HG03565 (cell line): ENCODE results near the gene ANK2.
"Not testable (repeated sequence)": the region's sequence is repeated elsewhere in the genome, so short reads cannot be mapped to it uniquely, and the experiment has no call there.

ENCODE experiments used
- ATAC-seq: cut with Tn5 transposase; IDR thresholded peaks from one replicate; pipeline ENCODE4 v1.9.1; 2021; ENCODE audit warnings: mild to moderate bottlenecking, moderate library complexity; ENCODE audit not compliant: unreplicated experiment

ANK2 gene

DNA sequence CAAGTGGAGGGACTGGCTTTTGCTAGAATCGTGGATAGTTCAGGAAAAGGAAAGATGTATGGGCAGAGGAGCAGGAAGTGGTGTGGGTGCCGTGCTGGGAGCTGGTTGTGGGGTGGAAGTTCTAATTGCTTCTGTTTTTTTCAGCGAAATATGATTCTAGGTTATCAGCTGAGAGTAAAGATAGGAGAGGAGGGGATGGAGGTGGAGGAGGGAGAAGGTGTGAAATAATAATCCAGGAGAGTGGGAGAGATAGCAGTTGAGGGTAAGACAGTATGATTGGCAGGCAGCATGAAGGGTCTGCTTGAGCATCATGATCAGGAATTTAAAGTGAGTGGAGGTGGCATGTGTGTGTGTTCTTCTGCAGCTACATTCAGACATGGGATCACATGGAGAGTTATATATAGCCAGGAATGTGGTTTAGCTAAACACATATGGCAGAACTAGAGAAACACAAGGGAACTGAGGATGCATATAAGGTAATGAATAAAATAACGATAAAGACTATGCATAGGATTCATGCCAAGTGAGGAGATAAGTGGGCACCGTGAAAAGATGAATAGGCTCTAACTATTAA, 133.7 kb downstream of the ANK2 start:
- no peak for ATAC-seq

DNA sequence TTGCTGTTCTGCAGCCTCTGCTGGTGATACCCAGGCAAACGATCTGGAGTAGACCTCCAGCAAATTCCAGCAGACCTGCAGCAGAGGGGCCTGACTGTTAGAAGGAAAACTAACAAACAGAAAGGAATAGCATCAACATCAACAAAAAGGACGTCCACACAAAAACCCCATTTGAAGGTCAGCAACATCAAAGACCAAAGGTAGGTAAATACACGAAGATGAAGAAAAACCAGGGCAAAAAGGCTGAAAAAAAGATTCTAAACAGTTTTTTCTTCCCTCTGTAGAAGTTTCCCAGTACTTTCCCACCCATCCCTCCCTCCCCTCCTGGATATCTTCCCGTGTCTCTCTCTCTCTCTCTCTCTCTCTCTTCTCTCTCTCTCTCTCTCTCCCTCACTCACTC, 136.8 kb downstream of the ANK2 start:
- ATAC-seq = not testable (repeated sequence)

DNA sequence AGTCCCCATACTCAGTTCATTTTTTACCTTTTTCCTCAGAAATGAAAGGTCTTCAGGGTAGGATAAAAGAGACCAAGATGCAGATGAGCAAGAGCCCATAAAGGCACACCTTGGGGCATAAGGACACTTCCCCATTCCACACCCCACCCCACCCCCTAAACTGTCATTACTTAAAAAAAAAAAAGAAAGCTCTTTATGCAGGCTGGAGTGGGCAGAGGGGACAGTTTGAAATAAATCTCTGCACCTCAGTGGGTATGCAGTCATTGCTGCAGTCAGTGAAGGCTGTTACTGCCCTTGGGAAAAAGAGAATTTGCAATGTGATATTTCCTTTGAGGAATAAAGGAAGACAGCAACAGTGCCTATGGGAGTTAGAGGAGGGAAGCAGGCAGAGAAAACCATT, 137.5 kb downstream of the ANK2 start:
- ATAC-seq = no peak

DNA sequence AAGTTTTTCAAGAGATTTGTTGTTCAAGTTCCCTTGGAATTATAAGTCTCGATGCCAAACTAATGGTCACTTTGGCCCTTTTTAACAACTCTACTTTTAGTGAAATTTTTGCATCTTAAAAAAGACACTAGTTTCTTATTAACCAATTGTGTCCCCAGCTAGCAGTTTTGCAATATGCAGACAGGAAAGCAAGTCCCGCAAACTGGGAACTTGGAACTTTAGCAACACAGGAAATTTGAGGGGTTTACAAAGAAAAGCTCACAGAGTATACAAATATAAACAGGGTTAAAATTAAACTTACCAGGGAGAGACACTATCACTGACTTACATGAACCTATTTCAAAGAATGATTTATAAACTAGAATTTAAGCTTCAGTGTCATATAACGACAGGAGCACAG, 137.9 kb downstream of the ANK2 start:
- ATAC-seq = no peak

DNA sequence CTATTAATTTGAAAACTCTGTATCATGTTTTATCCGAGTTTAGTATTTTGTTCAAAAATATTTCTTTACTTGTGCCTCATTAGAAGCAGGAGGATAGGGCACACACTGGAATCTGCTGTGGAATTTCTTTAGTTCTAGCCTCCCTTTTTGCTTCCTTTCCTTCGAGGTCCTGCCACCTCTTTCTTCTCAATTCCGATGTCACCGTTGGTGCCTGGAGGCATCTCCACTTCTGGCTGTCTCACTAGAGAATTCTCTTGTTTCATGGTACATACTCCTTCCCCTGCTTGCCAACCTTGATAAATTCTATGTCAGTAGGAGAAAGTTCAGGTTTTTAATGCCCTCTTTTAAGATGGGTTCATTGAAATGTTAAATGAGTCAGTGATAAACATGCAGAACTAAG, 140.1 kb downstream of the ANK2 start:
- ATAC-seq = no peak

DNA sequence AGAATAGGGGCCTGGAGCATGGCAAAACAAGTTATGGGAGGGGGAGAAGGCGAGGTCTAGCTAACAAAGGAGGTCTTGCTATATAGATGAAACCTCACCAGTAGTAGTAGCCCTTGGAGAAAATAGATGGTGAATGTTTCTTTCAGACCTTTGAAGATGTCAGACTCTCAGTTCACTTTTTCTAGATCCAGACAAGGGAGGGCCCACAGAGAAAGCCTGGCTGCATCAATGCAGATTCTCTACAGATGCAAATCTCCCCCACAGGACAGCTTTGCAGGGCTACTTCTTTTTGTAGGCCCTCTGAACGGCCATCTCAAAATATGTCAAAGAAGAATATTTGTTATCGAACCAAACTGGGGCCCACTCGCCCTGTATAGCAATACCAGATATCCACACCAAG, 159.7 kb downstream of the ANK2 start:
- no peak for ATAC-seq

DNA sequence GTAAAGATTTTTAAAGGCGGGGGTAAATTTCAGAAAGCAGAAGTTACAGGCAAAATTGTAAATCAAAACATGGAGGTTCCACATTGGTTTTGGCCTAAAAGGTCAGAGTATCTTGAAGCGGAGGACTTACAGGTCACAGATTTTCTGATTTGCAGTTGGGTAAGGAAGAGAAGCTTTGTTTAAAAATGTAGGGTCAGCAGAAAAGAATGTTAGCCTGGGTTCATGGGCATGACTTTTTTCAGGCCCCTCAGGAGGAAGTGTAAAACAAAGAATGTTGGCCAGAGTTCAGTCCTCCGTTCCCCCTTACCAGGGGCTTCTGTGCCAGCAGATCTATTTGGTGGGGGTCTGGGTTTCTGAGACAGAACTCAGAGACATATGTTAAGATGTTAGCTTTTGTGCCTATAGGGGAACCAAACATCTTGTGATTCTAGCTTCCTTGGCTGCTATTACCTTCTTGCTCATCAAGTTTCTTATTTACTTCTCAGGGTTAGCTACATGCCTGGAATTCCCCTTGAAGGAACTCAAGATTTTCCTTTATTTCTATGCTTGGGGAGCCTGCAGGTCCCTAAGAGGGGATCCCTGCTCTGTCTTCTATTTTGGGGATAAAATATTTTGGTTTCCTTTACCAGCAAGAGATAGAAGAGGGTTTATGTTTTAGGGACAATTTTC, 160.3 kb downstream of the ANK2 start:
- no peak for ATAC-seq

DNA sequence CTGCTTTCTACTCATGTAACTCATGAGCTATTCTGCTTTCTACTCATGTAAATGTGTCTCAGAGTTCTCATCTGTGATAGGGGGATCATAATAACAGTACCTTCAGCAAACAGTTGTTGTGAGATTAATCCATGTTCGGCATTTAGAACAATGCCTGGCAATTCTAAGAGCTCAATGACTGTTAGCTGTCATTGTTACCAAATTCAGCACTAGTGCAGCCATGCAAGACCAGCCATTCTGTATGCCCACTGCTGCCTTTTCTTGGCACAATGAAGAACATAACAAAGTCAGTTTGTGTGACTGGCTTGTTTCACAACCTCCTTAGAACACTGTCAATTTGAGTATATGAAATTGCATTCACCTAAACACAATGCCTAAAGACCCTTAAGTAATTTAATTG, 163.2 kb downstream of the ANK2 start:
- ATAC-seq = no peak

DNA sequence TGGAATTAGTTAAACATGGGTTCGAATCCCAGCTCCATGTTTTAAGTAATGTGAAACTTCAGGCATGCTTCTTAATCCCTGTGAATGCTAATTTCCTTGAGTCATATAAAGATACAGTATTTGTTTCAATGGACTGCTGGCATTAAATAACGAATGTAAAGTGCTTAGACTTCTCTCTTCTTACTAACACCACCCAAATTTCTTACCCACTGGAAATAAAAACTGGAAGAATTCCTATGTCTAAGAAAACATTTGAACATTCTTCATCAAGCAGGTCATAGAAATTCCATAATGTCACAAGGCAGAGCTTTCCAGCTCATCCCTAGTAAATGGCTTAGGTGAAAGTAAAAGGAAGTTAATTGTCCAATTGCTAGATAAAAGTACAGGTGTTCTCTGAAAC, 172.5 kb downstream of the ANK2 start:
- no peak for ATAC-seq

DNA sequence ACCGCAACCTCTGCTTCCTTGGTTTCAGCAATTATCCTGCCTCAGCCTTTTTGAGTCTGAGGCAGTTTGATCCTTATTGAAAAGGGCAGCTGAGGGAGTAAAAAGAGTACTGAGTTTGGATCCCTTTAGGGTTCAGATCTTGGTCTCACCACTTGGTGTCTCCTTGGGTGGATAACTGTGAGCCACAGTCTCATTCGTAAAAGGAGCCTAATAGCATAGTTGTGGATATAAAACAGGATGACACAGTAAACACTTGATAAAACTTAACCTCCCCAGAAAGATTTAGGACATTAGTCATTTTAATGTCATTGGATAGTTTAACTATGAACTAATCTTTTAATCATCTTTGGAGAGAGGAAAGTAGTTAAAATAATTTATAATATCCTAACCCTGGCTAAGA, 173.0 kb downstream of the ANK2 start:
- no peak for ATAC-seq

DNA sequence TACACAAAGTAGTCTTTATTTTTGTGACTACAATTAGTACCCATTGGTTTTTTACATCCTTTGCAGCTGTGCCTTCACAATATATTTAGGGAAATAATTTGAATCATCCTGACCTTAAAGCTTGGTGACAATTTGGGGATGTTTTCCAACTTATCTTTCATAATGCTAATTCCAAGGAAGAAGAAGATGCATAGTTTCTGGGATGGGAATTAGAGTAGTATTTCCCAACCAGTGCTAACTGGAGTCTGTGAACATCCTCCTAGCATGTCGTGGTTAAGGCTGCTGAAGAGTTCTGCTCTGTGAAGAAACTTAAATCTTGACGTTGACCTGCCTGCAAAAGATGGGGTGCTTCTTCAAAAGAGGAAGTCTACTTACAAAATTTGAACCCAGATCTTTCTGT, 173.5 kb downstream of the ANK2 start:
- no peak for ATAC-seq

DNA sequence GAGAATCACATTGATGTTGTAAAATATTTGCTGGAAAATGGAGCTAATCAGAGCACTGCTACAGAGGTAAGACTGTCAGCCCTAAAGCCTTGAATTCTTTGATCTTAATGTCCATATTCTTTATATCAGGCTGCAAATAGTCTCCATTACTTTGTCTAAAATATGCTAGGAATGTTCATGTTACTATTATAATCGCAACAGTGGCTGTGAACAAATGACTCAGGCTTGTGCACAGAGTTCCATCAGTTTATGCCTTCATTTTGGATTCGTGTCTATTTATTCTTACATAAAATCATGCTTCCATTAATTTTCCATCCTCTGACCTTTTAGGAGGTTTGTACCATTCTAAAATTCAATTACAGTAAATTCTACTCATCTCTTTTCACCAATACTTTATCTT, 182.7 kb downstream of the ANK2 start:
- ATAC-seq = no peak

DNA sequence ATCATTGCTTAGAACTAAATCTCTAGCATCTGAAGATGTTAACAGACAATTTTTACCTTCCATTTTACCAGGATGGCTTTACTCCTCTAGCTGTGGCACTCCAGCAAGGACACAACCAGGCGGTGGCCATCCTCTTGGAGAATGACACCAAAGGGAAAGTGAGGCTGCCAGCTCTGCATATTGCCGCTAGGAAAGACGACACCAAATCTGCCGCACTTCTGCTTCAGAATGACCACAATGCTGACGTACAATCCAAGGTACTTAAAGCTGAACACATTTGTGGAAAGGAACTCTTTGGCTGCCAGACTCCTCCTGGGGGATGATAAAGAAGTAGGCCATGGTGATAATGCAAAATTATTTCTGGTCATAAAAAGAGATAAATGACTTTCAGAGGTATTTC, 187.5 kb downstream of the ANK2 start:
- no peak for ATAC-seq

DNA sequence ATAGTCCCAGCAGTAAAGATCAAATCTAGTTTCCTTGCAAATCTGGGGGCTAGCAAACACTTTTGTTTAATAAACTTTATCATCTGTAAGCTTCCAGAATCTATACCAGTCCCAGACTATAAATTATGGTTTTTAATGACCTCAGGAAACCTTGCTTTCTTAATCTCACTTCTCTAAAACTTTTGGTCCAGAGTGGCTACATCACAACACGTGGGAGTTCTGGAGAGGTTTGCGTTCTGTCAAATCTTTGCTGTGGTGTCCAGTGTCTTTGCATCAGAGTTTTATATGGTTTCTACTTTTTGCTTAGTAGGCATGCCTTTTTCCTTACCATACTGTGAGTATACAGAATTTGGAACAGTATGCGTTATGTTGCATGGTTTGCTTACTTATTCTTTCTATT, 193.9 kb downstream of the ANK2 start:
- ATAC-seq = no peak

DNA sequence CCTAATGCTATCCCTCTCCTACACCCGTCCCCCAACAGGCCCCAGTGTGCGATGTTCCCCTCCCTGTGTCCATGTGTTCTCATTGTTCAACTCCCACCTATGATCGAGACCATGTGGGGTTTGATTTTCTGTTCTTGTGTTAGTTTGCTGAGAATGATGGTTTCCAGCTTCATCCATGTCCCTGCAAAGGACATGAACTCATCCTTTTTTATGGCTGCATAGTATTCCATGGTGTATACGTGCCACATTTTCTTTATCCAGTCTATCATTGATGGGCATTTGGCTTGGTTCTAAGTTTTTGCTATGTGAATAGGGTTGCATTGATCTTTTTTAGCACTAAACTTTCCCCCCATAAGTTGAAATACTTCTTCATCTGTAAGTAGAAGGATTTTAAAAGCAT, 195.3 kb downstream of the ANK2 start:
- not testable (repeated sequence) for ATAC-seq

DNA sequence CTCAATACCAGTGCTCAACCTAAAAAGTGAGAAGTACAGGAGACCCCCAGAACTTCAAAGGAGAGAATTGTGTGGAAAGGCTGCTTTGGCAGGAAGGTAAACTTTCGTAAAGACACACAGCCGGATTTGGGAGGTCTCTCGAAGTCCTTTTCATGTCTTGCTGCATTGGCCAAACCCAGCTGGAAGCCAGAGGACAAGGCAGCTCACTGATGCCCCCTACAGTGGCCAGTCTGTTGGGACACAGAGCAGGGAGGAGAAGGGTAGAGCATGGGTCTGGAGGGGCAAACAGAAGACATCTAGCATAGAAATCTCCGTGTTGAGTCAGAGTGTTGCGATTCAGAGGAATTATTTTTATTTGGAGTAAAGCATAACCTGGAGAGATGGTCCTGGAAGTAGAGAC, 198.9 kb downstream of the ANK2 start:
- ATAC-seq = no peak

DNA sequence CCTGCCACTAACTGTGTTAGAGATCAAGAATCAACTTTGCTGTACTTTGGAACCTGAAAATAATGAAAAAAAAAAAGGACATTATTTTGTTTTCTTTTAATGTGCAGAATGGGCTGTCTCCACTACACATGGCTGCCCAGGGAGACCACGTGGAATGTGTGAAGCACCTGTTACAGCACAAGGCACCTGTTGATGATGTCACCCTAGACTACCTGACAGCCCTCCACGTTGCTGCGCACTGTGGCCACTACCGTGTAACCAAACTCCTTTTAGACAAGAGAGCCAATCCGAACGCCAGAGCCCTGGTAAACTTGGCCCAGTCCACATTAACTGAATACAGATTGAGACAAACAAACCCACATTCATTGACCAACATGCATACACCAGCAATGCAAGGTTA, 206.2 kb downstream of the ANK2 start:
- no peak for ATAC-seq

DNA sequence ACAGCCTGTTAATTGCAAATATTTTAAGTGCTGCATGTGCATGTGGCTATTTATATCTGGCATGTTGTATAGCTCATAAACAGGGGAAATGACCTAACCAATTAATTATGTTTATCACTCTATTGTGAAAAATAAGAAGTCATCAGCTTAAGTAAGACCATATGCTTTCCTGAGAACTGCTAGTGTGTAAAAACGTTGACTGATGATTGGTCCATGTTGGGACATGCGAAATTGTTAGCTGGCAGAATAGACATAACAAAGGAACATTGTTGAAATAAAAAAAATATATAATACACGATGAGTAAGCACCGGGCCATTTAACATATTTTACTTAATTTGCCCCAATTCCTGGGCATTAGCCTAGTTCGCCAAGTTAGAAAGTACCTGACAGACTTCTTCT, 207.5 kb downstream of the ANK2 start:
- ATAC-seq = no peak

DNA sequence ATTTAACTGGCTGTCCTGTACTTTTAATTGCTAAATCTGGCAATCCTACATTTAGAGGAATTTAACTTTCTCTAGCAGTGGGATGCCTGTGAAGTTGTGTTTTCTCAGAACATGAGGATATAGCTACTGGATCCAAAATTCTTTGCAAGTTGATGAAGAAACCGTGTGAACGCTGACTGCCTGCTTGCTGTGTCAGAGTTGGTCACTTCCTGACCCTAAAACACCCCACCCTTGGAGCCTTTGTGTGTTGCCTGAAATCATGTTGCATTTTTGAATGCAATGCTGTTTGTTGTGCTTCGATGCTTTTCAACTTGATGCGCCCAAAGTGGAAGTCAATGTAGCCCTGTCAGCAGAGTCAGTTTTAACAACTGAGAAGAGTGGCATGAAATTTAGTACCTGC, 211.2 kb downstream of the ANK2 start:
- ATAC-seq = no peak

DNA sequence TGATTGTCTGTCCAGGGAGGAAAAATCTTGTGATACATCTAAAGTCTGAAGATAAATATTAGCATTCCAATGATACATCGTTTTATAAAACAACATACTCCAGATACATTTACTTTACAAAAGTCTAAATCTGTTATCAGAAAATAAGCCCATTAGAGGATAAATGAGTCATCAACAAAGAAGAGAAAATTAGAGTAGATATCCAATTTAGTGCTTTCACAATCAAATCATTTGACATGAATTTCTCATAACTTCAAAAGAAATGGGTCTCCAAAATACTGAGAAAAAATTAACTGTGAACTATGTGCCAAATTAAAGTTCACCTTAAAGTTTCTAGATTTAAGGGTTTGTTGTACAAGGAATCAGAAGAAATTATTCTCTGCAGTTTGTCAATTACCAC, 213.8 kb downstream of the ANK2 start:
- ATAC-seq = no peak

DNA sequence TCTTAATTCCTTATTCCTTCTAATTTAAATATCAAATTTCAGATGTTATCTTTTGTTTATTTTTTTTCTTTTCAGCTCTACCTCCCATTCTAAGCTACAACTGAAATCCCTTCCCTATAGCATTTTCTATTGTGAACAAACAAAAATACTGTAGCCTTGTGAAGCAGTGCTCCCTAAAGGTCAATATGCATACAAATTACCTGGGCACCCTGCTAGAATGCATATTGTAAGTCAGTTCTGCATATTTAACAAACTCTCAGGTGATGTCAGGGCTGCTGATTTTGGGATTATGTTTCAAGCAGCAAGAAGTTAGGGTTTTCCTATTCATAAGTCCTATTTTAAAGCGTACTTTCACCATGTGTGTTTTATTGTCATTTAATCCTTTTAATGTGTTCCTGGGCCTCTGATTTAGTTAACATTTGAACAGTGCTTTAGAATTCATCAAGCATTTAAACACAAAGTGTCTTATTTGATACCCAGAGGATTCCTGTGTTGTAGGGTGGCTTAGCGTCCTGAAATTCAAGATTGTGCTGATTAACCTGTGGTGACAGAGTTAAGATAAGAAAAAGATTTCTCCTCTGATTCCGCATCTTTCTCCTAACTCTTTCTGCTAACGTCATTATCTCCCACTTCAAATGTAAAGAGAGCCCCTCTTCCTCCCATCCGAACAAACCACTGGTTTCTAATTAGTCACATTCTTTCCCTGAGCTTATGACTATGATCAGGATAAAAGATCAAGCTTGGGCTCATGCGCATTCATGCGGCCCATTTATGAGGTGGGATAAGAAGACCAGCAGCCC, 221.3 kb downstream of the ANK2 start:
- ATAC-seq = no peak

DNA sequence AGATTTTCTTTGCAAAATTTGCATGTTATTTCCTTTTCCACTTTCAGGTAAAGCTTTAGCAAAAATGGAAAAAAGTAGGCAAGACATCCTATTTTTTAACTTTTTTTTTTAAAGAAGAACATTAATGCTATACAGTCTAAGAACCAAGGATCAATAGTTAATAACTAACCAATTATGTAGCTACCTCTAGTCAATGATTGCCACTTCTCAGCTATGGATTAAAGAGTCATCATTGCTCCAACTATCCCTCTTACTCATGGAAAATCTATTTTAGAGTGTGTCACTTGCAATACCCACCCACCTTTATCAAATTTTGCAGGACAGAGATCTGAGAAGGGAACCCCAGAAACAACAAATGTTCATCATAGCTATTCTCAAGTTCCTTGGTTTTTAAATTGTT, 223.1 kb downstream of the ANK2 start:
- no peak for ATAC-seq
